ENCODE data around the gene PKHD1.

Gene PKHD1

GRCh38 chr6:51846531-51846930, 240.9 kb downstream of the PKHD1 start:
- TF ChIP-seq CTCF (IDR thresholded peaks at IDR 0.05; ENCODE audit: insufficient read depth, missing control alignments): no peak
- FAIRE-seq: no peak

GRCh38 chr6:51844336-51844735, 243.1 kb downstream of the PKHD1 start:
- FAIRE-seq (no peak), DNase-seq (ENCODE audit: insufficient read length, low spot score) (no peak)
- no peak for TF ChIP-seq CTCF (IDR thresholded peaks at IDR 0.05; ENCODE audit: insufficient read depth, missing control alignments)

More at GRCh38 chr6:51846531-51846930, 240.9 kb downstream of the PKHD1 start:
- no peak for DNase-seq (ENCODE audit: insufficient read length, low spot score)

GRCh38 chr6:51843456-51844056, 243.9 kb downstream of the PKHD1 start:
- FAIRE-seq (no peak), DNase-seq (ENCODE audit: insufficient read length, low spot score) (no peak)
- no peak for TF ChIP-seq CTCF (IDR thresholded peaks at IDR 0.05; ENCODE audit: insufficient read depth, missing control alignments)

- FAIRE-seq (no peak), DNase-seq (ENCODE audit: insufficient read length, low spot score) (no peak)
- TF ChIP-seq CTCF (IDR thresholded peaks at IDR 0.05; ENCODE audit: insufficient read depth, missing control alignments): no peak
Observed at GRCh38 chr6:51842804-51843378, 244.5 kb downstream of the PKHD1 start.

GRCh38 chr6:51842061-51842803, 245.2 kb downstream of the PKHD1 start:
- TF ChIP-seq CTCF (IDR thresholded peaks at IDR 0.05; ENCODE audit: insufficient read depth, missing control alignments): no peak
- no peak for FAIRE-seq
- DNase-seq (ENCODE audit: insufficient read length, low spot score): no peak

GRCh38 chr6:51841626-51842025, 245.8 kb downstream of the PKHD1 start:
- DNase-seq (ENCODE audit: insufficient read length, low spot score): no peak
- no peak for TF ChIP-seq CTCF (IDR thresholded peaks at IDR 0.05; ENCODE audit: insufficient read depth, missing control alignments)
- no peak for FAIRE-seq
